SK-N-SH (cell line): ENCODE results near the gene ZBTB4. TPM values are rescaled to one million over a fixed set of nuclear protein-coding genes. Genes with fewer than 3 reads are reported as not detected.

Experiments
- CTCF ChIA-PET: fragments of 300-600, 350-600 bp; formaldehyde crosslinking; extraction: SDS; loops from one replicate; lab custom pipeline; 2021; lab: Yijun Ruan, JAX
- POLR2A ChIA-PET: fragments of 350-600 bp; sonication (Branson Sonifier 250); formaldehyde crosslinking; extraction: SDS; loops from one replicate; lab custom pipeline; 2020; ENCODE audit warnings: antibody characterized with exemption, inconsistent platforms; lab: Yijun Ruan, JAX
- DNase-seq: peaks from one replicate; pipeline ENCODE4 v3.0.0; 2012
- H2AFZ ChIP-seq: fragments of 200-600 bp; sonication (generic); 2 replicates; pipeline ENCODE4 v1.8.1; 2016; ENCODE audit warnings: antibody characterized with exemption, mild to moderate bottlenecking, low read depth
- H3F3A ChIP-seq: fragments of 200-600 bp; sonication (generic); replicated peaks from 2 replicates; pipeline ENCODE3; 2016; ENCODE audit warnings: antibody characterized with exemption, mild to moderate bottlenecking; ENCODE audit not compliant: insufficient read depth
- H3K27ac ChIP-seq, 2 experiments: fragments of 200-500 bp in 1 of 2; fragments of 200-600 bp in 1 of 2; sonication (Bioruptor generic) in 1 of 2; sonication (generic), shearing (Covaris generic) in 1 of 2; 2 replicates each; pipeline versions ENCODE4 v1.5.1 to v1.6.1; 2014 to 2016; ENCODE audit warnings: low read depth in 2 of 2, inconsistent platforms in 1 of 2, low read length in 1 of 2, mild to moderate bottlenecking in 1 of 2, mixed read lengths in 1 of 2
- H3K27me3 ChIP-seq: fragments of 200-600 bp; sonication (generic), shearing (Covaris generic); 2 replicates; pipeline ENCODE4 v1.6.1; 2016; ENCODE audit warnings: mixed run types; ENCODE audit not compliant: insufficient read depth
- H3K36me3 ChIP-seq, 2 experiments: fragments of 200-500 bp in 1 of 2; fragments of 200-600 bp in 1 of 2; sonication (Bioruptor generic) in 1 of 2; sonication (generic) in 1 of 2; replicated peaks in 1 of 2; 2 replicates each; pipeline versions ENCODE3 to v1.5.1; 2014 to 2016; ENCODE audit warnings: low read length in 1 of 2, mild to moderate bottlenecking in 1 of 2; ENCODE audit not compliant: insufficient read depth in 2 of 2, control insufficient read depth in 1 of 2
- H3K4me1 ChIP-seq, 2 experiments: fragments of 200-500 bp in 1 of 2; fragments of 200-600 bp in 1 of 2; sonication (Bioruptor generic) in 1 of 2; sonication (generic), shearing (Covaris generic) in 1 of 2; 2 replicates each; pipeline versions ENCODE4 v1.5.1 to v1.6.1; 2014 to 2016; ENCODE audit warnings: low read depth in 1 of 2, low read length in 1 of 2, mixed run types in 1 of 2; ENCODE audit not compliant: insufficient read depth in 2 of 2, control insufficient read depth in 1 of 2
- H3K4me2 ChIP-seq: fragments of 200-600 bp; sonication (generic), shearing (Covaris generic); 2 replicates; pipeline ENCODE4 v1.6.1; 2017; ENCODE audit warnings: mixed run types
- H3K4me3 ChIP-seq, 2 experiments: fragments of 200-500 bp in 1 of 2; fragments of 200-600 bp in 1 of 2; sonication (Bioruptor generic) in 1 of 2; sonication (generic), shearing (Covaris generic) in 1 of 2; 2 replicates each; pipeline versions ENCODE4 v1.5.1 to v1.8.1; 2014 to 2016; ENCODE audit warnings: low read depth in 2 of 2, inconsistent platforms in 1 of 2, low read length in 1 of 2, mild to moderate bottlenecking in 1 of 2, mixed read lengths in 1 of 2, moderate library complexity in 1 of 2
- H3K79me2 ChIP-seq: fragments of 200-600 bp; sonication (generic); 2 replicates; pipeline ENCODE4 v1.8.1; 2017; ENCODE audit warnings: mild to moderate bottlenecking; ENCODE audit not compliant: insufficient read depth
- H3K9ac ChIP-seq: fragments of 200-600 bp; sonication (generic); 2 replicates; pipeline ENCODE4 v1.6.1; 2017; ENCODE audit warnings: mixed run types
- H3K9me2 ChIP-seq: fragments of 200-600 bp; sonication (generic); 2 replicates; pipeline ENCODE4 v1.6.1; 2017; ENCODE audit warnings: mixed run types
- H3K9me3 ChIP-seq: fragments of 200-600 bp; sonication (generic); 2 replicates; pipeline ENCODE4 v1.6.1; 2017; ENCODE audit warnings: mixed run types, mild to moderate bottlenecking, moderate library complexity
- H4K20me1 ChIP-seq: fragments of 200-600 bp; sonication (generic); 2 replicates; pipeline ENCODE4 v1.6.1; 2017; ENCODE audit warnings: mild to moderate bottlenecking, mixed run types; ENCODE audit not compliant: insufficient read depth
- CTCF ChIP-seq: fragments of 200-600 bp; sonication (generic); IDR thresholded peaks from 2 replicates; pipeline ENCODE4 v1.6.1; 2017; ENCODE audit warnings: antibody characterized with exemption, mild to moderate bottlenecking, moderate library complexity
- FOXJ3 ChIP-seq: sonication (generic); formaldehyde crosslinking; IDR thresholded peaks from 2 replicates; pipeline ENCODE4 v1.5.1; 2020; ENCODE audit warnings: mild to moderate bottlenecking, missing genetic modification reagents
- GABPA ChIP-seq: IDR thresholded peaks from 2 replicates; pipeline ENCODE4 v1.4.0; 2012; ENCODE audit warnings: low read depth, mild to moderate bottlenecking
- GATA2 ChIP-seq: sonication (generic); formaldehyde crosslinking; IDR thresholded peaks from 2 replicates; pipeline ENCODE4 v1.5.0; 2020; ENCODE audit warnings: mild to moderate bottlenecking, missing genetic modification reagents
- JUND ChIP-seq: IDR thresholded peaks from 2 replicates; pipeline ENCODE4 v1.4.0; 2012
- SMC3 ChIP-seq: IDR thresholded peaks from 2 replicates; pipeline ENCODE4 v1.6.1; 2012; ENCODE audit warnings: low read depth, low read length, improper control_type of control experiment
- TAF1 ChIP-seq: IDR thresholded peaks from 2 replicates; pipeline ENCODE4 v1.6.1; 2012; ENCODE audit warnings: low read depth, mild to moderate bottlenecking, low read length, moderate library complexity, borderline replicate concordance
- WGBS: methylation state at CpG from one replicate; pipeline ENCODE4 v1.1.6; 2017; ENCODE audit warnings: low lambda C conversion rate; 5-methylcytosine and 5-hydroxymethylcytosine counted together
- polyA plus RNA-seq, 3 experiments: library from polyadenylated mRNA; depleted of rRNA; stranded (reverse); fragments of >200 nt; gene quantifications; 2 replicates each; pipeline ENCODE4 v1.2.3, GENCODE V29; 2012
- TF ChIP-seq, protein P1 (sequence below): IDR thresholded peaks from 2 replicates; pipeline ENCODE4 v1.4.0; 2012; ENCODE audit warnings: low read depth
- TF ChIP-seq, protein P2 (sequence below): fragments of 150-350 bp; IDR thresholded peaks from 2 replicates; pipeline ENCODE4 v1.6.1; 2016; ENCODE audit warnings: mild to moderate bottlenecking, low read depth, low read length
- TF ChIP-seq, protein P3 (sequence below): IDR thresholded peaks from 2 replicates; pipeline ENCODE4 v1.6.1; 2012; ENCODE audit warnings: mild to moderate bottlenecking, low read depth, low read length, moderate library complexity

Gene ZBTB4
- polyA plus RNA-seq, 1 of the 3 experiments (the other 2 are of a cell fraction), result 12.8 TPM

DNA sequence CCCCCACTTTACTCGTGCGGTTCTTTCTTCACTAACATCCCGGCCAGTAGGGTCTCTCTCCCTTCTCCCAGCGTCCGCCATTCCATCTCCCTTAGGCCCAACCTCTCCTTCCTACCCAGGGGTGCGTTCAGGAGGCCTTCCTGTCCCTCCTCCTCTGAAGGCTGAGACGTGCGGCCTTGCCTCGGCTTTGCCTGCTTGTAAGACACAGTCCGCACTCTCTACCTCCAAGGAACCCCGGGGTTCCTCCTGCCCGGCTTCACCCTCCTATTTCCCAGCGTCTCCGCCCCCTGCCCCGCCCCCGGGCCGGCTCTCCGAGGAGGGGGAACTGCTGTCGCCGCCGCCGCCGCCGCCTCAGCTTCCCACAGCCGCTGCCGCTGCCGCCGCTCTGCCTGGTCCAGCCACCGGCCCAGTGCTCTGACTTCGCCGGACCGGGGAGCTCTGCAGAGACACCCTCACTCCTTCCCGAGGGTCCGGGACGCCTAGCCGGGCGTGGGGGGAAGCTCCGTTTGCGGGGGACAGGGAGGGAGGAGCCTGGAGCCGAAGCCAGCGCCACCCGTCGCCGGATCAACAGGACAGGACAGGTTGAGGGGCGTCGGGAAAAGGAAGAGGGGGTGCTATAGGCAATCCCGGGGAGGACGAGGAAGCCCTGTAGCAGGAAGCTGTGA lies 41.3 kb downstream of the ZBTB4 start:
- no peak for DNase-seq
- 93% methylated on average over 48 of the region's 48 CpGs for WGBS
- Histone ChIP-seq H2AFZ (no peak overlapping the region), H3K4me3 (no peak overlapping the region), H3K9me3 (no peaks in the 10 kb centered on the region), H3K36me3 (peaks cover 0 to 4% of the 10 kb centered on the region in 2 experiments), H3K27ac (no peak overlapping the region; a peak in 1 of 4 replicates), H3K9me2 (no peaks in the 10 kb centered on the region), H3K4me1 (peaks cover 0 to 27% of the 10 kb centered on the region in 2 experiments; a peak in 1 of 4 replicates), H3K27me3 (no peaks in the 10 kb centered on the region), H3K4me2 (no peak overlapping the region), H3F3A (peaks cover 14% of the 10 kb centered on the region), H3K79me2 (peaks cover 7% of the 10 kb centered on the region; the same call in 1 of the 2 replicates), H4K20me1 (no peaks in the 10 kb centered on the region), H3K9ac (no peak overlapping the region)
- no peak for TF ChIP-seq FOXJ3 (CRISPR knock-in tag)
- no peak for TF ChIP-seq GABPA
- no peak for TF ChIP-seq JUND
- no peak for TF ChIP-seq TAF1
- TF ChIP-seq, protein P1, sequence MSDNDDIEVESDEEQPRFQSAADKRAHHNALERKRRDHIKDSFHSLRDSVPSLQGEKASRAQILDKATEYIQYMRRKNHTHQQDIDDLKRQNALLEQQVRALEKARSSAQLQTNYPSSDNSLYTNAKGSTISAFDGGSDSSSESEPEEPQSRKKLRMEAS, result no peak
- no peak for TF ChIP-seq GATA2 (CRISPR knock-in tag)
- ChIA-PET POLR2A (interaction anchor here (1.9 kb wide), 1 partner anchor 46 kb away, joined by 11 read pairs; the partner anchor contains the start of gene POLR2A), CTCF (interaction anchor here (0.9 to 3.9 kb wide), 12 partner anchors 10 to 123 kb away, joined by 3 to 27 read pairs (median 7); partner anchors contain the start of genes NLGN2, POLR2A, SENP3 and TMEM95)

- POLR2A ChIA-PET, result interaction anchor here (1.0 to 1.9 kb wide), 3 partner anchors 33 to 81 kb away, joined by 3 to 11 read pairs (median 4); partner anchors contain the start of genes POLR2A and TMEM256
- H3K4me1 ChIP-seq, result peaks cover 0 to 27% of the 10 kb centered on the region in 2 experiments; a peak in 1 of 4 replicates
- no peak overlapping the region for H3K9ac ChIP-seq
- CTCF ChIA-PET, result interaction anchor here (0.8 to 3.9 kb wide), 29 partner anchors 9 to 622 kb away, joined by 3 to 27 read pairs (median 6); partner anchors contain the start of genes CHRNB1, NLGN2, POLR2A and SENP3
- peaks cover 7% of the 10 kb centered on the region; the same call in 1 of the 2 replicates for H3K79me2 ChIP-seq
- no peaks in the 10 kb centered on the region for H4K20me1 ChIP-seq
- H3K4me3 ChIP-seq, result peak overlapping the region in 1 of 2 experiments; percentile 14; a peak in 1 of 4 replicates
- no peak for DNase-seq
- peaks cover 0 to 4% of the 10 kb centered on the region in 2 experiments for H3K36me3 ChIP-seq
- H3K4me2 ChIP-seq, result no peak overlapping the region
- WGBS, result 86% methylated on average over 9 of the region's 31 CpGs
- H2AFZ ChIP-seq, result no peak overlapping the region
- H3K9me2 ChIP-seq, result no peaks in the 10 kb centered on the region
- TF ChIP-seq, protein P2, sequence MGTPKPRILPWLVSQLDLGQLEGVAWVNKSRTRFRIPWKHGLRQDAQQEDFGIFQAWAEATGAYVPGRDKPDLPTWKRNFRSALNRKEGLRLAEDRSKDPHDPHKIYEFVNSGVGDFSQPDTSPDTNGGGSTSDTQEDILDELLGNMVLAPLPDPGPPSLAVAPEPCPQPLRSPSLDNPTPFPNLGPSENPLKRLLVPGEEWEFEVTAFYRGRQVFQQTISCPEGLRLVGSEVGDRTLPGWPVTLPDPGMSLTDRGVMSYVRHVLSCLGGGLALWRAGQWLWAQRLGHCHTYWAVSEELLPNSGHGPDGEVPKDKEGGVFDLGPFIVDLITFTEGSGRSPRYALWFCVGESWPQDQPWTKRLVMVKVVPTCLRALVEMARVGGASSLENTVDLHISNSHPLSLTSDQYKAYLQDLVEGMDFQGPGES, result no peak
- TF ChIP-seq CTCF (no peak), SMC3 (no peak)
- TF ChIP-seq, protein P3, sequence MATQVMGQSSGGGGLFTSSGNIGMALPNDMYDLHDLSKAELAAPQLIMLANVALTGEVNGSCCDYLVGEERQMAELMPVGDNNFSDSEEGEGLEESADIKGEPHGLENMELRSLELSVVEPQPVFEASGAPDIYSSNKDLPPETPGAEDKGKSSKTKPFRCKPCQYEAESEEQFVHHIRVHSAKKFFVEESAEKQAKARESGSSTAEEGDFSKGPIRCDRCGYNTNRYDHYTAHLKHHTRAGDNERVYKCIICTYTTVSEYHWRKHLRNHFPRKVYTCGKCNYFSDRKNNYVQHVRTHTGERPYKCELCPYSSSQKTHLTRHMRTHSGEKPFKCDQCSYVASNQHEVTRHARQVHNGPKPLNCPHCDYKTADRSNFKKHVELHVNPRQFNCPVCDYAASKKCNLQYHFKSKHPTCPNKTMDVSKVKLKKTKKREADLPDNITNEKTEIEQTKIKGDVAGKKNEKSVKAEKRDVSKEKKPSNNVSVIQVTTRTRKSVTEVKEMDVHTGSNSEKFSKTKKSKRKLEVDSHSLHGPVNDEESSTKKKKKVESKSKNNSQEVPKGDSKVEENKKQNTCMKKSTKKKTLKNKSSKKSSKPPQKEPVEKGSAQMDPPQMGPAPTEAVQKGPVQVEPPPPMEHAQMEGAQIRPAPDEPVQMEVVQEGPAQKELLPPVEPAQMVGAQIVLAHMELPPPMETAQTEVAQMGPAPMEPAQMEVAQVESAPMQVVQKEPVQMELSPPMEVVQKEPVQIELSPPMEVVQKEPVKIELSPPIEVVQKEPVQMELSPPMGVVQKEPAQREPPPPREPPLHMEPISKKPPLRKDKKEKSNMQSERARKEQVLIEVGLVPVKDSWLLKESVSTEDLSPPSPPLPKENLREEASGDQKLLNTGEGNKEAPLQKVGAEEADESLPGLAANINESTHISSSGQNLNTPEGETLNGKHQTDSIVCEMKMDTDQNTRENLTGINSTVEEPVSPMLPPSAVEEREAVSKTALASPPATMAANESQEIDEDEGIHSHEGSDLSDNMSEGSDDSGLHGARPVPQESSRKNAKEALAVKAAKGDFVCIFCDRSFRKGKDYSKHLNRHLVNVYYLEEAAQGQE, result no peak
- TF ChIP-seq, all 33 proteins: peak for 0
- H3K9me3 ChIP-seq, result no peaks in the 10 kb centered on the region
- no peak overlapping the region for H3K27ac ChIP-seq
- H3K27me3 ChIP-seq, result no peaks in the 10 kb centered on the region
- peaks cover 14% of the 10 kb centered on the region for H3F3A ChIP-seq
Measured at GRCh38 chr17:7437369-7437863, 42.0 kb downstream of the ZBTB4 start.
